GM12878 (cell line): ENCODE data around the gene ALG5. TPM values are rescaled to one million over a fixed set of nuclear protein-coding genes. Genes with fewer than 3 reads are reported as not detected.

ENCODE experiments used
- ATAC-seq: fragments of 200-7000 bp; cut with Tn5 transposase; 3 replicates; pipeline ENCODE4 v1.9.1; 2020; ENCODE audit warnings: mild to moderate bottlenecking, moderate library complexity
- BruUV-seq: library from RNA; stranded (reverse); fragments of 400-500 nt; replicated peaks from 2 replicates; lab custom pipeline; 2021; lab: Mats Ljungman, UMichigan
- CTCF ChIA-PET: fragments of 300-600 bp; sonication (Branson Sonifier 250); formaldehyde crosslinking; extraction: SDS; loops from one replicate; lab custom pipeline; 2021; ENCODE audit warnings: inconsistent platforms; lab: Yijun Ruan, JAX
- POLR2A ChIA-PET: fragments of 350-600 bp; formaldehyde crosslinking; extraction: SDS; loops from one replicate; lab custom pipeline; 2021; ENCODE audit warnings: inconsistent platforms; lab: Charles Lee
- RAD21 ChIA-PET: fragments of 300-600 bp; sonication (Branson Sonifier 250); formaldehyde crosslinking; loops from one replicate; lab custom pipeline; 2023; ENCODE audit warnings: antibody characterized with exemption; ENCODE audit not compliant: unreplicated experiment; lab: Charles Lee
- SMC1A ChIA-PET: fragments of 300-600 bp; sonication (Branson Sonifier 250); formaldehyde crosslinking; loops from one replicate; lab custom pipeline; 2023; ENCODE audit not compliant: unreplicated experiment, uncharacterized antibody; lab: Charles Lee
- DNase-seq: peaks from one replicate; pipeline ENCODE4 v3.0.0-alpha.2; 2011; ENCODE audit warnings: low read depth, low spot score
- FAIRE-seq: peaks from 3 replicates; lab custom pipeline; 2011; peaks lifted over from hg19 to GRCh38; lab: Jason Lieb, UNC
- H2AFZ ChIP-seq: 2 replicates; pipeline ENCODE4 v1.6.0; 2011; ENCODE audit warnings: low read depth, low read length, control low read depth; ENCODE audit not compliant: control insufficient read depth
- H3K27ac ChIP-seq: 2 replicates; pipeline ENCODE4 v1.5.1; 2011; ENCODE audit warnings: control low read depth; ENCODE audit not compliant: control insufficient read depth, insufficient read depth
- H3K27me3 ChIP-seq, 2 experiments: replicated peaks in 1 of 2; 2 replicates each; pipeline versions ENCODE4 v1.6.0 to v1.6.1; 2011; ENCODE audit warnings: low read length in 1 of 2; ENCODE audit not compliant: control insufficient read depth in 2 of 2, insufficient read depth in 2 of 2
- H3K36me3 ChIP-seq, 2 experiments: 2 replicates each; pipeline ENCODE4 v1.5.1; 2011; ENCODE audit warnings: low read length in 1 of 2; ENCODE audit not compliant: control insufficient read depth in 2 of 2, insufficient read depth in 2 of 2
- H3K4me1 ChIP-seq: 2 replicates; pipeline ENCODE4 v1.6.1; 2011; ENCODE audit warnings: mild to moderate bottlenecking, low read length, moderate library complexity, mixed read lengths; ENCODE audit not compliant: control insufficient read depth, insufficient read depth
- H3K4me2 ChIP-seq: 2 replicates; pipeline ENCODE4 v1.6.0; 2011; ENCODE audit warnings: control low read depth; ENCODE audit not compliant: control insufficient read depth, insufficient read depth
- H3K4me3 ChIP-seq: fragments of 200-600 bp; sonication (generic); 2 replicates; pipeline ENCODE4 v1.5.1; 2016
- H3K79me2 ChIP-seq: 2 replicates; pipeline ENCODE4 v1.6.0; 2011; ENCODE audit warnings: low read length; ENCODE audit not compliant: control insufficient read depth, insufficient read depth
- H3K9ac ChIP-seq: 2 replicates; pipeline ENCODE4 v1.8.0; 2011; ENCODE audit warnings: low read length, control low read depth, mixed read lengths; ENCODE audit not compliant: control insufficient read depth, insufficient read depth
- H3K9me3 ChIP-seq: replicated peaks from 3 replicates; pipeline ENCODE4 v1.5.1; 2011; ENCODE audit warnings: mild to moderate bottlenecking, low read length; ENCODE audit not compliant: control insufficient read depth, insufficient read depth
- H4K20me1 ChIP-seq: 2 replicates; pipeline ENCODE4 v1.6.0; 2011; ENCODE audit not compliant: control insufficient read depth, insufficient read depth
- BCL11A ChIP-seq: IDR thresholded peaks from 2 replicates; pipeline ENCODE4 v1.6.1; 2011; ENCODE audit warnings: low read depth, low read length
- CBX3 ChIP-seq: fragments of 200-600 bp; sonication (generic); IDR thresholded peaks from 2 replicates; pipeline ENCODE4 v1.6.1; 2016; ENCODE audit warnings: low read depth, borderline replicate concordance
- FOXK2 ChIP-seq: fragments of 450-650 bp; IDR thresholded peaks from 2 replicates; pipeline ENCODE4 v1.6.1; 2017; ENCODE audit warnings: mild to moderate bottlenecking, moderate library complexity
- HDGF ChIP-seq: fragments of 450-650 bp; IDR thresholded peaks from 2 replicates; pipeline ENCODE4 v1.6.1; 2016; ENCODE audit warnings: antibody characterized with exemption
- IKZF1 ChIP-seq: fragments of 450-650 bp; conservative IDR thresholded peaks from 2 replicates; pipeline ENCODE4 v1.6.1; 2017; ENCODE audit warnings: antibody characterized with exemption, mild to moderate bottlenecking
- JUND ChIP-seq: IDR thresholded peaks from 2 replicates; pipeline ENCODE4 v1.6.1; 2012; ENCODE audit warnings: low read depth, mild to moderate bottlenecking, low read length, improper control_type of control experiment, moderate library complexity
- MTA2 ChIP-seq: fragments of 450-650 bp; IDR thresholded peaks from 2 replicates; pipeline ENCODE4 v1.6.1; 2016; ENCODE audit warnings: low read depth, mild to moderate bottlenecking, moderate library complexity
- NR2C1 ChIP-seq: fragments of 450-650 bp; IDR thresholded peaks from 2 replicates; pipeline ENCODE4 v1.6.1; 2017; ENCODE audit warnings: antibody characterized with exemption, mild to moderate bottlenecking, moderate library complexity
- RB1 ChIP-seq: fragments of 450-650 bp; formaldehyde crosslinking; IDR thresholded peaks from 2 replicates; pipeline ENCODE4 v1.6.1; 2017; ENCODE audit warnings: mild to moderate bottlenecking, borderline replicate concordance
- SIN3A ChIP-seq: IDR thresholded peaks from 2 replicates; pipeline ENCODE4 v1.6.1; 2012; ENCODE audit warnings: low read depth, low read length, improper control_type of control experiment
- SMAD1 ChIP-seq: fragments of 450-650 bp; IDR thresholded peaks from 2 replicates; pipeline ENCODE4 v1.6.1; 2018; ENCODE audit warnings: mild to moderate bottlenecking, low read depth; ENCODE audit not compliant: partially characterized antibody
- SMAD5 ChIP-seq: IDR thresholded peaks from 2 replicates; pipeline ENCODE4 v1.6.1; 2016; ENCODE audit warnings: antibody characterized with exemption, low read depth
- ZNF207 ChIP-seq: fragments of 450-650 bp; IDR thresholded peaks from 2 replicates; pipeline ENCODE4 v1.6.1; 2014; ENCODE audit warnings: antibody characterized with exemption, mild to moderate bottlenecking, borderline replicate concordance
- ZZZ3 ChIP-seq: IDR thresholded peaks from 2 replicates; pipeline ENCODE4 v1.6.1; 2011; ENCODE audit warnings: low read depth; ENCODE audit not compliant: control insufficient read depth, insufficient read length
- WGBS: methylation state at CpG from one replicate; pipeline ENCODE4 v1.1.6; 2016; ENCODE audit warnings: low lambda C conversion rate; ENCODE audit not compliant: insufficient replicate concordance, insufficient coverage; ENCODE audit errors: missing lambda C conversion rate; 5-methylcytosine and 5-hydroxymethylcytosine counted together
- in situ Hi-C: fragments of 300-500 bp; cut with MboI; formaldehyde crosslinking; loops from 9 replicates; pipeline ENCODE4 v1.14.3; 2018; ENCODE audit warnings: mixed read lengths
- intact Hi-C: fragments of 100-400 bp; cut with micrococcal nuclease; formaldehyde crosslinking; loops from one replicate; pipeline ENCODE4 v1.14.2; 2022; ENCODE audit not compliant: unreplicated experiment
- polyA plus RNA-seq, 11 experiments: library from polyadenylated mRNA; depleted of rRNA in 4 of 11; unstranded in 6 of 11; stranded (reverse) in 5 of 11; fragments of >200 nt; fragmentation: Nextera tagmentation in 4 of 11; fragmentation: Illumina TruSeq in 1 of 11; extraction: Ambion mirVana in 4 of 11; extraction: Trizol in 1 of 11; gene quantifications; 1 replicate in 1 of 11; 2 replicates in 10 of 11; pipeline versions ENCODE4 v1.2.1 to v1.2.3, GENCODE V29; 2011 to 2016; ENCODE audit warnings: inconsistent platforms in 2 of 11, missing spikeins in 2 of 11, low read depth in 1 of 11
- total RNA-seq, 4 experiments: library from RNA; depleted of rRNA in 3 of 4; stranded (reverse); fragments of >200 nt in 3 of 4; fragmentation: Illumina TruSeq in 1 of 4; extraction: Trizol in 1 of 4; gene quantifications; 2 replicates each; pipeline versions ENCODE4 v1.2.1 to v1.2.3, GENCODE V29; 2013 to 2021
- TF ChIP-seq, protein P1 (sequence below), 3 experiments: IDR thresholded peaks in 2 of 3; conservative IDR thresholded peaks in 1 of 3; 2 replicates each; pipeline ENCODE4 v1.5.1; 2011; ENCODE audit warnings: low read depth in 3 of 3, low read length in 3 of 3, mild to moderate bottlenecking in 3 of 3, control low read depth in 2 of 3, moderate library complexity in 2 of 3, inconsistent platforms in 1 of 3, mixed read lengths in 1 of 3; ENCODE audit not compliant: control insufficient read depth in 2 of 3, insufficient read depth in 1 of 3; ENCODE audit errors: extremely low read depth in 1 of 3

ALG5 gene
- total and polyA plus RNA-seq, 10 of the 15 experiments (the other 5 are each of a cell fraction or from before 2014, with no cell fraction given): 23.9 to 82.2 (median 42.5) TPM

DNA sequence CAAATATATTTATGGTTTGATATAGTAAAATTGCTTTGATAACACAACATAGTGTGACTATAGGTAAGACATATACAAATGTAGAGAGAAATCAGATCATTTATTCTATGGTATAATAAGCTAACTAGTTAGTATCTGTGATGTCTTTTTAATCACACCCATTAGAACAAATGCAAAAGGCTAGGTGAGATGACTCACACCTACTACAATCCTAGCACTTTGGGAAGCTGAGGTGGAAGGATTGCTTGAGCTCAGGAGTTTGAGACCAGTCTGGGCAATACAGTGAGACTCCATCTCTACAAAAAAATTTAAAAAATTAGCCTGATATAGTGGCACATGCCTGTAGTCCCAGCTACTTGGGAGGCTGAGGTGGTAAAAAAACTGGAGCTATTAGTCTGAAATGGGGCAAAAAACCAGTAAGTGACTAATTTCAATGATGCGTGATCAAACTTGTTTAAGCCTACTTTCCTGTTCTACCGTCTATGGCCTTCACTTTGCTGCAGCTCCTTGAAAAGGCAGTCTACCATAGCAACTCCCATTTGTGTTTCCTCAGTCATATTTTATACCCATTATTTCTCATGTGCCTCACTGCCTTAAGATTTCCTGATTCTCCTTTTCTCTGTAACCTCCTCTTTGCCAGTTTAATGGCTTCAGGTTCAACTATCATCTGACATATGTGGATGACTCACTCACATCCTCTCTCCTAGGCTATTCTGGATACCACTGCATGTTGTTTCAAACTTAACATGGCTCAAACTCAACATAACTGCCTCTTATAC, 12.5 kb downstream of the ALG5 start:
- ChIA-PET CTCF (interaction anchor here (0.7 to 1.2 kb wide), 2 partner anchors 19 to 567 kb away, joined by 3 read pairs; no protein-coding TSS in a partner anchor), POLR2A (no interaction called here), RAD21 (no interaction called here), SMC1A (no interaction called here)
- TF ChIP-seq HDGF (no peak), ZZZ3 (no peak), NR2C1 (no peak), SMAD5 (no peak), ZNF207 (no peak), RB1 (no peak), JUND (no peak), FOXK2 (no peak), MTA2 (no peak), BCL11A (no peak), SIN3A (no peak), IKZF1 (no peak), SMAD1 (no peak), CBX3 (no peak)
- TF ChIP-seq, protein P1, sequence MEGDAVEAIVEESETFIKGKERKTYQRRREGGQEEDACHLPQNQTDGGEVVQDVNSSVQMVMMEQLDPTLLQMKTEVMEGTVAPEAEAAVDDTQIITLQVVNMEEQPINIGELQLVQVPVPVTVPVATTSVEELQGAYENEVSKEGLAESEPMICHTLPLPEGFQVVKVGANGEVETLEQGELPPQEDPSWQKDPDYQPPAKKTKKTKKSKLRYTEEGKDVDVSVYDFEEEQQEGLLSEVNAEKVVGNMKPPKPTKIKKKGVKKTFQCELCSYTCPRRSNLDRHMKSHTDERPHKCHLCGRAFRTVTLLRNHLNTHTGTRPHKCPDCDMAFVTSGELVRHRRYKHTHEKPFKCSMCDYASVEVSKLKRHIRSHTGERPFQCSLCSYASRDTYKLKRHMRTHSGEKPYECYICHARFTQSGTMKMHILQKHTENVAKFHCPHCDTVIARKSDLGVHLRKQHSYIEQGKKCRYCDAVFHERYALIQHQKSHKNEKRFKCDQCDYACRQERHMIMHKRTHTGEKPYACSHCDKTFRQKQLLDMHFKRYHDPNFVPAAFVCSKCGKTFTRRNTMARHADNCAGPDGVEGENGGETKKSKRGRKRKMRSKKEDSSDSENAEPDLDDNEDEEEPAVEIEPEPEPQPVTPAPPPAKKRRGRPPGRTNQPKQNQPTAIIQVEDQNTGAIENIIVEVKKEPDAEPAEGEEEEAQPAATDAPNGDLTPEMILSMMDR (IDR thresholded peaks at IDR 0.05 in 2 of 3, conservative IDR thresholded peaks at IDR 0.05 in 1 of 3; ENCODE audit: control insufficient read depth in 2 of 3, extremely low read depth in 1 of 3, insufficient read depth in 1 of 3, low read depth in 3 of 3, low read length in 3 of 3): no peak
- FAIRE-seq (no peak), ATAC-seq (no peak), DNase-seq (no peak)
- no peaks in the 10 kb centered on the region for H3K79me2 ChIP-seq
- H2AFZ ChIP-seq: no peak overlapping the region
- 74% methylated on average over 2 of the region's 2 CpGs for WGBS
- H3K4me1 ChIP-seq: no peaks in the 10 kb centered on the region
- in situ Hi-C loops: loop anchor here (10.0 kb wide), 1 partner anchor 562 kb away; no protein-coding TSS in a partner anchor
- H3K4me3 ChIP-seq: no peak overlapping the region
- intact Hi-C loops: no loop called here
- no peak overlapping the region for H3K9ac ChIP-seq
- H3K4me2 ChIP-seq: no peak overlapping the region
- no peaks in the 10 kb centered on the region; a peak in 1 of 4 replicates for H3K27me3 ChIP-seq
- H3K36me3 ChIP-seq: peaks cover 6 to 32% of the 10 kb centered on the region in 2 experiments
- no TSS peak for BruUV-seq
- H3K27ac ChIP-seq: no peak overlapping the region
- H4K20me1 ChIP-seq: no peaks in the 10 kb centered on the region
- no peaks in the 10 kb centered on the region for H3K9me3 ChIP-seq
